Left ventricle myocardium inferior (tissue), 1 donor: ENCODE data around the gene PRCP. TPM values are rescaled to one million over a fixed set of nuclear protein-coding genes. Genes with fewer than 3 reads are reported as not detected.

Experiments
- DNase-seq: peaks from one replicate; pipeline ENCODE4 v3.0.0-alpha.2; 2020
- H3K27ac ChIP-seq: fragments of 200-600 bp; replicated peaks from 2 replicates; pipeline ENCODE4 v1.8.0; 2021
- H3K27me3 ChIP-seq: fragments of 200-600 bp; 2 replicates; pipeline ENCODE4 v1.8.0; 2021; ENCODE audit warnings: low read depth
- H3K36me3 ChIP-seq: fragments of 200-600 bp; 2 replicates; pipeline ENCODE4 v1.8.0; 2021
- H3K4me1 ChIP-seq: fragments of 200-600 bp; 2 replicates; pipeline ENCODE4 v1.8.0; 2021
- H3K4me3 ChIP-seq: fragments of 200-600 bp; 2 replicates; pipeline ENCODE4 v1.8.0; 2021; ENCODE audit warnings: mild to moderate bottlenecking, moderate library complexity
- H3K9me3 ChIP-seq: fragments of 200-600 bp; replicated peaks from 2 replicates; pipeline ENCODE4 v1.8.0; 2021
- CTCF ChIP-seq: fragments of 200-600 bp; IDR thresholded peaks from 2 replicates; pipeline ENCODE4 v1.8.0; 2021; ENCODE audit warnings: antibody characterized with exemption, mild to moderate bottlenecking, borderline replicate concordance
- intact Hi-C: fragments of 100-400 bp; cut with micrococcal nuclease; formaldehyde crosslinking; loops from one replicate; pipeline ENCODE4 v1.11.0; 2022
- total RNA-seq: library from RNA; stranded (reverse); fragmentation: NEBNext Ultra II Directional; extraction: Animal tissue kit (Norgen Biotek cat#: 25700); gene quantifications from one replicate; pipeline ENCODE4 v1.2.1, GENCODE V29; 2021
- donor health status: DM: no; HTN: yes; CAD: no; lungs with severe emphysema.

Gene PRCP
- total RNA-seq, 1 donor from 2014 or later: 40.2 TPM

DNA sequence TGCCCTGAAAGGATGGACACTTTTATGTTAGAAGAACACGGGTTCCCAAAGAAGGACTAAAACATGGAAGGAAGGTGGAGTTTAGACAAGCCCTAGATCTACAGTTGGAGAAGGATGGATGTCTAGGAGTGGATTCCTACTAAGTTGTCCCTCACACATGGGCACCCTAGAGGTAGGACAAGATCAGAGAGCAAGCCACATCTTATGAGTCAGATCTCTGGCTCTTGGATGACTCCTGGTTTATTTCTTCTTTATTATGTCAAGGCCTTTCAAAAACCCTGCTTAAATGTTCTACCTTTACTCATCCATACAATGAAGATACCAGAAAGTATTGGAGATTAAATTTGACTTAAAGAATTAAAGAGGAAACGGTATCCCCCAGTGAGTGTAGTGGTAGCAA is 34.4 kb downstream of the PRCP start:
- TF ChIP-seq CTCF: no peak
- Histone ChIP-seq H3K9me3 (no peaks in the 10 kb centered on the region), H3K4me1 (peaks cover 35% of the 10 kb centered on the region), H3K4me3 (no peak overlapping the region), H3K27me3 (no peaks in the 10 kb centered on the region), H3K36me3 (no peaks in the 10 kb centered on the region), H3K27ac (no peak overlapping the region)
- DNase-seq: no peak
- intact Hi-C loops: no loop called here

- Histone ChIP-seq H3K36me3 (no peaks in the 10 kb centered on the region), H3K9me3 (no peaks in the 10 kb centered on the region), H3K27ac (no peak overlapping the region), H3K4me1 (peaks cover 26% of the 10 kb centered on the region), H3K27me3 (no peaks in the 10 kb centered on the region), H3K4me3 (no peak overlapping the region)
- intact Hi-C loops: no loop called here
- peak; percentile 62 for TF ChIP-seq CTCF
- peak; percentile 20 for DNase-seq
Observed at GRCh38 chr11:82864268-82864667, 36.0 kb downstream of the PRCP start.

- no peaks in the 10 kb centered on the region for H3K9me3 ChIP-seq
- H3K27me3 ChIP-seq: no peaks in the 10 kb centered on the region
- intact Hi-C loops: no loop called here
- no peak for DNase-seq
- TF ChIP-seq CTCF: no peak
- H3K4me3 ChIP-seq: no peak overlapping the region
- no peaks in the 10 kb centered on the region for H3K36me3 ChIP-seq
- no peak overlapping the region for H3K27ac ChIP-seq
- H3K4me1 ChIP-seq: peaks cover 24% of the 10 kb centered on the region
Observed at GRCh38 chr11:82863209-82863608, 37.0 kb downstream of the PRCP start.

- Histone ChIP-seq H3K9me3 (no peaks in the 10 kb centered on the region), H3K4me1 (peaks cover 18% of the 10 kb centered on the region), H3K27ac (no peak overlapping the region), H3K27me3 (no peaks in the 10 kb centered on the region), H3K36me3 (no peaks in the 10 kb centered on the region), H3K4me3 (no peak overlapping the region)
- DNase-seq: no peak
- TF ChIP-seq CTCF: no peak
- intact Hi-C loops: no loop called here
Observed at GRCh38 chr11:82862379-82862778, 37.9 kb downstream of the PRCP start.

- peaks cover 12% of the 10 kb centered on the region for H3K4me1 ChIP-seq
- no peak overlapping the region for H3K4me3 ChIP-seq
- H3K36me3 ChIP-seq: no peaks in the 10 kb centered on the region
- no peaks in the 10 kb centered on the region for H3K9me3 ChIP-seq
- H3K27me3 ChIP-seq: no peaks in the 10 kb centered on the region
- no peak for TF ChIP-seq CTCF
- no peak for DNase-seq
- intact Hi-C loops: no loop called here
- H3K27ac ChIP-seq: no peak overlapping the region
Observed at GRCh38 chr11:82859750-82860149, 40.5 kb downstream of the PRCP start.

GRCh38 chr11:82858556-82859091 is 41.6 kb downstream of the PRCP start:
- TF ChIP-seq CTCF: no peak
- Histone ChIP-seq H3K27me3 (no peaks in the 10 kb centered on the region), H3K4me1 (peaks cover under 1% of the 10 kb centered on the region), H3K4me3 (no peak overlapping the region), H3K9me3 (no peaks in the 10 kb centered on the region), H3K36me3 (no peaks in the 10 kb centered on the region), H3K27ac (no peak overlapping the region)
- DNase-seq: no peak
- intact Hi-C loops: no loop called here
